HUES6 (cell line): ENCODE data around the gene GGTA1.

Experiments
- H3K27ac ChIP-seq: 2 replicates; pipeline ENCODE4 v1.7.0; 2013; ENCODE audit warnings: low read depth, mild to moderate bottlenecking, low read length, inconsistent platforms
- H3K27me3 ChIP-seq: 2 replicates; pipeline ENCODE4 v1.6.1; 2013; ENCODE audit warnings: low read length; ENCODE audit not compliant: control insufficient read depth, insufficient read depth
- H3K36me3 ChIP-seq: 2 replicates; pipeline ENCODE4 v1.6.1; 2013; ENCODE audit warnings: low read length; ENCODE audit not compliant: control insufficient read depth, insufficient read depth
- H3K4me1 ChIP-seq: 2 replicates; pipeline ENCODE4 v1.6.1; 2013; ENCODE audit warnings: low read length; ENCODE audit not compliant: control insufficient read depth, insufficient read depth
- H3K4me3 ChIP-seq: 2 replicates; pipeline ENCODE4 v1.5.1; 2013; ENCODE audit warnings: low read depth, low read length
- H3K9ac ChIP-seq: one replicate; pipeline ENCODE4 v1.6.1; 2013; ENCODE audit warnings: mild to moderate bottlenecking, low read length
- H3K9me3 ChIP-seq: 2 replicates; pipeline ENCODE4 v1.6.1; 2013; ENCODE audit warnings: low read depth, low read length; ENCODE audit not compliant: control insufficient read depth, insufficient read depth

Gene GGTA1

GRCh38 chr9:121483049-121483448 is 16.6 kb downstream of the GGTA1 start:
- H3K36me3 ChIP-seq = no peaks in the 10 kb centered on the region
- H3K9me3 ChIP-seq = no peaks in the 10 kb centered on the region
- H3K27ac ChIP-seq = no peak overlapping the region
- no peak overlapping the region for H3K4me3 ChIP-seq
- H3K27me3 ChIP-seq = no peaks in the 10 kb centered on the region
- peaks cover 16% of the 10 kb centered on the region for H3K4me1 ChIP-seq
- H3K9ac ChIP-seq = no peak overlapping the region

GRCh38 chr9:121478816-121479676 is 20.6 kb downstream of the GGTA1 start:
- no peaks in the 10 kb centered on the region for H3K27me3 ChIP-seq
- H3K9me3 ChIP-seq = no peaks in the 10 kb centered on the region
- H3K4me3 ChIP-seq = no peak overlapping the region
- H3K4me1 ChIP-seq = peaks cover 21% of the 10 kb centered on the region
- H3K9ac ChIP-seq = no peak overlapping the region
- no peaks in the 10 kb centered on the region for H3K36me3 ChIP-seq
- H3K27ac ChIP-seq = no peak overlapping the region

- H3K9me3 ChIP-seq = no peaks in the 10 kb centered on the region
- no peak overlapping the region for H3K27ac ChIP-seq
- no peak overlapping the region for H3K4me3 ChIP-seq
- H3K36me3 ChIP-seq = no peaks in the 10 kb centered on the region
- peaks cover 27% of the 10 kb centered on the region for H3K4me1 ChIP-seq
- no peak overlapping the region for H3K9ac ChIP-seq
- no peaks in the 10 kb centered on the region for H3K27me3 ChIP-seq
Observed at GRCh38 chr9:121476156-121476555, 23.5 kb downstream of the GGTA1 start.

DNA sequence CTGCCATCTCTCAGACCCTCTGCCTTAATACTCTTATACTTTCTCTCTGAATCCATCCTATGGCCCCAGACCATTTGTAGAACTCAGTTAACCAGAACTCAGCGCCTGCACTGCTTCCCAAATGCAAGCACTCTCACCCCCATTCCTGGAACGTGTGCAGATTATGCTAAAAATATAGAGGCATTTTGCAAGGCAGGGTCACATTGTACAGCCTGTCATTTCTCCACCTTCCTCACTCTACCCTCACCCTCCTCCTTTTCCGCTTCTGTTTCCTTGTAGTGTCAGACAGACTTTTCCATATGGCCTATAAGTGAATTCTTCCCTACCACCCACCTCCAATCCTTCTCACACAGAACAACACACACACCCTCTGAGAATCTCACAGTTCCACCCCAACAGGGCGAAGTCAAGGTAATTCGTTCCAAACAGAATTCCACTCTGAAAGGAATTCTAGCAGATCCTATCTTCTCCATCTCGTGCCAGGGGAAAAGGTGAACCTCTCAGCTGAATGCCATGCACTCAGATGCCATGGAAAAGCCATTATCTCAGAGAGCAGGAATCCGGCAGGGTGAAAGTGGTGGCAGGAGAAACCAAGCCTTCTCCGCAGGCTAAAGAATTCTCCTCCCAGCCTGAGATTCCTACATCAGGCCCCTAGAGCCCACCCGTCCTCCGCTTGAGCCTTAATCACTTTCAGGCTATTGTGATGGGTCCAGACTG is 25.3 kb downstream of the GGTA1 start:
- Histone ChIP-seq H3K4me3 (no peak overlapping the region), H3K27me3 (no peaks in the 10 kb centered on the region), H3K9ac (no peak overlapping the region), H3K4me1 (peaks cover 32% of the 10 kb centered on the region), H3K9me3 (no peaks in the 10 kb centered on the region), H3K36me3 (no peaks in the 10 kb centered on the region), H3K27ac (no peak overlapping the region)

- H3K27me3 ChIP-seq = no peaks in the 10 kb centered on the region
Observed at GRCh38 chr9:121473229-121473628, 26.4 kb downstream of the GGTA1 start.

GRCh38 chr9:121472446-121472845 is 27.2 kb downstream of the GGTA1 start:
- Histone ChIP-seq H3K27ac (no peak overlapping the region), H3K4me1 (peaks cover 29% of the 10 kb centered on the region), H3K9ac (no peak overlapping the region), H3K36me3 (no peaks in the 10 kb centered on the region), H3K27me3 (no peaks in the 10 kb centered on the region), H3K4me3 (no peak overlapping the region), H3K9me3 (no peaks in the 10 kb centered on the region)

More at GRCh38 chr9:121473229-121473628, 26.4 kb downstream of the GGTA1 start:
- no peak overlapping the region for H3K27ac ChIP-seq
- no peak overlapping the region for H3K9ac ChIP-seq
- H3K36me3 ChIP-seq = no peaks in the 10 kb centered on the region
- no peaks in the 10 kb centered on the region for H3K9me3 ChIP-seq
- H3K4me1 ChIP-seq = peaks cover 29% of the 10 kb centered on the region
- H3K4me3 ChIP-seq = no peak overlapping the region

- H3K9me3 ChIP-seq = no peaks in the 10 kb centered on the region
- no peaks in the 10 kb centered on the region for H3K27me3 ChIP-seq
Observed at GRCh38 chr9:121466142-121466541, 33.5 kb downstream of the GGTA1 start.

GRCh38 chr9:121464968-121465367 is 34.7 kb downstream of the GGTA1 start:
- no peak overlapping the region for H3K4me3 ChIP-seq
- H3K27me3 ChIP-seq = no peaks in the 10 kb centered on the region
- no peaks in the 10 kb centered on the region for H3K36me3 ChIP-seq
- peaks cover 18% of the 10 kb centered on the region for H3K4me1 ChIP-seq
- no peak overlapping the region for H3K27ac ChIP-seq
- H3K9me3 ChIP-seq = no peaks in the 10 kb centered on the region
- H3K9ac ChIP-seq = no peak overlapping the region

More at GRCh38 chr9:121466142-121466541, 33.5 kb downstream of the GGTA1 start:
- H3K4me1 ChIP-seq = peaks cover 18% of the 10 kb centered on the region
- no peaks in the 10 kb centered on the region for H3K36me3 ChIP-seq
- no peak overlapping the region for H3K9ac ChIP-seq
- H3K27ac ChIP-seq = no peak overlapping the region
- no peak overlapping the region for H3K4me3 ChIP-seq

- Histone ChIP-seq H3K27me3 (no peaks in the 10 kb centered on the region), H3K9ac (no peak overlapping the region), H3K9me3 (no peaks in the 10 kb centered on the region), H3K4me3 (no peak overlapping the region), H3K36me3 (no peaks in the 10 kb centered on the region), H3K27ac (no peak overlapping the region), H3K4me1 (peaks cover 8% of the 10 kb centered on the region)
Observed at GRCh38 chr9:121463026-121463807, 36.4 kb downstream of the GGTA1 start.

DNA sequence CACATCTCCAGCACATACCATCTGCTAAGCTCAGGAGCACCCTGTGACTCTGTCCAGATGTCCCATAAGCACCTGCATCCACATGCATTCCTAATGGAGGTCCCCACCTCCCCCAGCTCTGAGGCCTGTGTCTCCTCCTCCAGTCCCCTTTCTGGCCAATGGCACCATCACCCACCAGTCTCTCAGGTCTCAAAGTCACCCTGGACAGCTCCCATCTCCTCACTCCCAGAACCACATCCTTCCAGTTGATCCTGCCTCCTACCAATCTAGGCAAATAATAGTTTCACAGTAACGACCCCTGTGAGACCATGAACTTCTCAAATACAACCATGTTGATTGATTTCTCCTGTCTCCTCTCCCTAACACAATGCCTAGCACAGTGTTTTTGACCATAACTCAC is 40.1 kb downstream of the GGTA1 start:
- Histone ChIP-seq H3K9ac (no peak overlapping the region), H3K9me3 (no peaks in the 10 kb centered on the region)

More for the DNA sequence above, 40.1 kb downstream of the GGTA1 start:
- Histone ChIP-seq H3K27me3 (no peaks in the 10 kb centered on the region), H3K4me3 (no peak overlapping the region), H3K36me3 (no peaks in the 10 kb centered on the region), H3K27ac (no peak overlapping the region), H3K4me1 (peaks cover 8% of the 10 kb centered on the region)
